ENCODE results near the gene IL22RA1. TPM values are rescaled to one million over a fixed set of nuclear protein-coding genes. Genes with fewer than 3 reads are reported as not detected.

IL22RA1 gene
- total and polyA plus RNA-seq, 9 of the 15 experiments (the other 6 are each of a cell fraction or from before 2014, with no cell fraction given) = not detected

DNA sequence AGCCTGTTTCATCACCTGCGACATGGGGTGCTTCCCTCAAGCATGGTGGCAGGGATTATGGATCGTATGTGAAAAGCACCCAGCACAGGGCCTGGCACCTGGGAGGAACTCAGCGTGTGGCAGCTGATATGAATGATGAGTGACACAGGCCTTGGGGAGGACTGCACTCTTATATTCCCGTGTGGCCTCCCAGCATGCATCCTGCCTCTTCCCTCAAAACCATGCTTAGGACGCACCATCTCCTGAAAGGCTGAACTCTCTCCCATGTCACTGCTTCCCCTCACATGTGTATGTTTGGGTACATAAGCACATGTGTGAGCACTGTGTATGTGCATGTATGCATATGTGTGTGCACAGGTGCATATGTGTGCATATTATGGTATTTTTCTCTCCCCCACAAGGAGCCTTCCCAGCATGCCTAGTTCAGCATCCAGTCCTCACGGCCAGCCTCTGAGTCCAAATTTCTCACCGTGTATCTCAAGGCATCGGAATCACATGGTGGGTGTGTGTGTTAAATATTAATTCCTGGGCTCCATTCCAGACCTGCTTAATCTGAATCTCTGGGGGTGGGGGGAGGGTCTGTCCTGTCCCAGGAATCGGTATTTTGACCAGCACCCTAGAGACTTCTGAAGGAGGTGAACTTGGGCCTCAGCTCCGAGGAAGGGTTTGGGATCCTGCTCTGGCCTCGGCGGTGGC is 43.8 kb downstream of the IL22RA1 start (continued):
- no peak for TF ChIP-seq SMARCE1 (IDR thresholded peaks at IDR 0.05)
- TF ChIP-seq DIDO1 (tag; IDR thresholded peaks at IDR 0.05; ENCODE audit: low read depth) = 0 out of 2 replicates have a peak, but pooled peaks have one; percentile 19
- TF ChIP-seq, protein P1, sequence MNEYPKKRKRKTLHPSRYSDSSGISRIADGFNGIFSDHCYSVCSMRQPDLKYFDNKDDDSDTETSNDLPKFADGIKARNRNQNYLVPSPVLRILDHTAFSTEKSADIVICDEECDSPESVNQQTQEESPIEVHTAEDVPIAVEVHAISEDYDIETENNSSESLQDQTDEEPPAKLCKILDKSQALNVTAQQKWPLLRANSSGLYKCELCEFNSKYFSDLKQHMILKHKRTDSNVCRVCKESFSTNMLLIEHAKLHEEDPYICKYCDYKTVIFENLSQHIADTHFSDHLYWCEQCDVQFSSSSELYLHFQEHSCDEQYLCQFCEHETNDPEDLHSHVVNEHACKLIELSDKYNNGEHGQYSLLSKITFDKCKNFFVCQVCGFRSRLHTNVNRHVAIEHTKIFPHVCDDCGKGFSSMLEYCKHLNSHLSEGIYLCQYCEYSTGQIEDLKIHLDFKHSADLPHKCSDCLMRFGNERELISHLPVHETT (CRISPR knock-in tag; conservative IDR thresholded peaks at IDR 0.05 in 1 of 2, IDR thresholded peaks at IDR 0.05 in 1 of 2) = no peak
- TF ChIP-seq, protein P2, sequence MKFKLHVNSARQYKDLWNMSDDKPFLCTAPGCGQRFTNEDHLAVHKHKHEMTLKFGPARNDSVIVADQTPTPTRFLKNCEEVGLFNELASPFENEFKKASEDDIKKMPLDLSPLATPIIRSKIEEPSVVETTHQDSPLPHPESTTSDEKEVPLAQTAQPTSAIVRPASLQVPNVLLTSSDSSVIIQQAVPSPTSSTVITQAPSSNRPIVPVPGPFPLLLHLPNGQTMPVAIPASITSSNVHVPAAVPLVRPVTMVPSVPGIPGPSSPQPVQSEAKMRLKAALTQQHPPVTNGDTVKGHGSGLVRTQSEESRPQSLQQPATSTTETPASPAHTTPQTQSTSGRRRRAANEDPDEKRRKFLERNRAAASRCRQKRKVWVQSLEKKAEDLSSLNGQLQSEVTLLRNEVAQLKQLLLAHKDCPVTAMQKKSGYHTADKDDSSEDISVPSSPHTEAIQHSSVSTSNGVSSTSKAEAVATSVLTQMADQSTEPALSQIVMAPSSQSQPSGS (CRISPR knock-in tag; IDR thresholded peaks at IDR 0.05) = no peak
- TF ChIP-seq, protein P3, sequence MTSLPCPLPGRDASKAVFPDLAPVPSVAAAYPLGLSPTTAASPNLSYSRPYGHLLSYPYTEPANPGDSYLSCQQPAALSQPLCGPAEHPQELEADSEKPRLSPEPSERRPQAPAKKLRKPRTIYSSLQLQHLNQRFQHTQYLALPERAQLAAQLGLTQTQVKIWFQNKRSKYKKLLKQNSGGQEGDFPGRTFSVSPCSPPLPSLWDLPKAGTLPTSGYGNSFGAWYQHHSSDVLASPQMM (CRISPR knock-in tag; IDR thresholded peaks at IDR 0.05) = no peak
- no peak for TF ChIP-seq NR2F6 (CRISPR knock-in tag; IDR thresholded peaks at IDR 0.05)
- no peak for TF ChIP-seq ZNF444 (CRISPR knock-in tag; IDR thresholded peaks at IDR 0.05)
- TF ChIP-seq, protein P4, sequence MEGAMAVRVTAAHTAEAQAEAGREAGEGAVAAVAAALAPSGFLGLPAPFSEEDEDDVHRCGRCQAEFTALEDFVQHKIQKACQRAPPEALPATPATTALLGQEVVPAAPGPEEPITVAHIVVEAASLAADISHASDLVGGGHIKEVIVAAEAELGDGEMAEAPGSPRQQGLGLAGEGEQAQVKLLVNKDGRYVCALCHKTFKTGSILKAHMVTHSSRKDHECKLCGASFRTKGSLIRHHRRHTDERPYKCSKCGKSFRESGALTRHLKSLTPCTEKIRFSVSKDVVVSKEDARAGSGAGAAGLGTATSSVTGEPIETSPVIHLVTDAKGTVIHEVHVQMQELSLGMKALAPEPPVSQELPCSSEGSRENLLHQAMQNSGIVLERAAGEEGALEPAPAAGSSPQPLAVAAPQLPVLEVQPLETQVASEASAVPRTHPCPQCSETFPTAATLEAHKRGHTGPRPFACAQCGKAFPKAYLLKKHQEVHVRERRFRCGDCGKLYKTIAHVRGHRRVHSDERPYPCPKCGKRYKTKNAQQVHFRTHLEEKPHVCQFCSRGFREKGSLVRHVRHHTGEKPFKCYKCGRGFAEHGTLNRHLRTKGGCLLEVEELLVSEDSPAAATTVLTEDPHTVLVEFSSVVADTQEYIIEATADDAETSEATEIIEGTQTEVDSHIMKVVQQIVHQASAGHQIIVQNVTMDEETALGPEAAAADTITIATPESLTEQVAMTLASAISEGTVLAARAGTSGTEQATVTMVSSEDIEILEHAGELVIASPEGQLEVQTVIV (CRISPR knock-in tag; IDR thresholded peaks at IDR 0.05; ENCODE audit: borderline replicate concordance) = no peak
- no peak for TF ChIP-seq ZNF197 (CRISPR knock-in tag; IDR thresholded peaks at IDR 0.05; ENCODE audit: low read depth)
- TF ChIP-seq ZFPM2 (CRISPR knock-in tag; IDR thresholded peaks at IDR 0.05) = no peak
- TF ChIP-seq, protein P5, sequence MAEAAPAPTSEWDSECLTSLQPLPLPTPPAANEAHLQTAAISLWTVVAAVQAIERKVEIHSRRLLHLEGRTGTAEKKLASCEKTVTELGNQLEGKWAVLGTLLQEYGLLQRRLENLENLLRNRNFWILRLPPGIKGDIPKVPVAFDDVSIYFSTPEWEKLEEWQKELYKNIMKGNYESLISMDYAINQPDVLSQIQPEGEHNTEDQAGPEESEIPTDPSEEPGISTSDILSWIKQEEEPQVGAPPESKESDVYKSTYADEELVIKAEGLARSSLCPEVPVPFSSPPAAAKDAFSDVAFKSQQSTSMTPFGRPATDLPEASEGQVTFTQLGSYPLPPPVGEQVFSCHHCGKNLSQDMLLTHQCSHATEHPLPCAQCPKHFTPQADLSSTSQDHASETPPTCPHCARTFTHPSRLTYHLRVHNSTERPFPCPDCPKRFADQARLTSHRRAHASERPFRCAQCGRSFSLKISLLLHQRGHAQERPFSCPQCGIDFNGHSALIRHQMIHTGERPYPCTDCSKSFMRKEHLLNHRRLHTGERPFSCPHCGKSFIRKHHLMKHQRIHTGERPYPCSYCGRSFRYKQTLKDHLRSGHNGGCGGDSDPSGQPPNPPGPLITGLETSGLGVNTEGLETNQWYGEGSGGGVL (CRISPR knock-in tag; IDR thresholded peaks at IDR 0.05) = no peak
- TF ChIP-seq, protein P6, sequence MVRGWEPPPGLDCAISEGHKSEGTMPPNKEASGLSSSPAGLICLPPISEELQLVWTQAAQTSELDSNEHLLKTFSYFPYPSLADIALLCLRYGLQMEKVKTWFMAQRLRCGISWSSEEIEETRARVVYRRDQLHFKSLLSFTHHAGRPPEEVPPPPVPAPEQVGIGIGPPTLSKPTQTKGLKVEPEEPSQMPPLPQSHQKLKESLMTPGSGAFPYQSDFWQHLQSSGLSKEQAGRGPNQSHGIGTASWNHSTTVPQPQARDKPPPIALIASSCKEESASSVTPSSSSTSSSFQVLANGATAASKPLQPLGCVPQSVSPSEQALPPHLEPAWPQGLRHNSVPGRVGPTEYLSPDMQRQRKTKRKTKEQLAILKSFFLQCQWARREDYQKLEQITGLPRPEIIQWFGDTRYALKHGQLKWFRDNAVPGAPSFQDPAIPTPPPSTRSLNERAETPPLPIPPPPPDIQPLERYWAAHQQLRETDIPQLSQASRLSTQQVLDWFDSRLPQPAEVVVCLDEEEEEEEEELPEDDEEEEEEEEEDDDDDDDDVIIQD (CRISPR knock-in tag; IDR thresholded peaks at IDR 0.05) = no peak
- no peak for TF ChIP-seq RB1 (IDR thresholded peaks at IDR 0.05; ENCODE audit: low read depth)
- no peak for TF ChIP-seq GTF2E2 (tag; IDR thresholded peaks at IDR 0.05)
- TF ChIP-seq GABPB1 (CRISPR knock-in tag; IDR thresholded peaks at IDR 0.05) = no peak
- TF ChIP-seq, protein P7, sequence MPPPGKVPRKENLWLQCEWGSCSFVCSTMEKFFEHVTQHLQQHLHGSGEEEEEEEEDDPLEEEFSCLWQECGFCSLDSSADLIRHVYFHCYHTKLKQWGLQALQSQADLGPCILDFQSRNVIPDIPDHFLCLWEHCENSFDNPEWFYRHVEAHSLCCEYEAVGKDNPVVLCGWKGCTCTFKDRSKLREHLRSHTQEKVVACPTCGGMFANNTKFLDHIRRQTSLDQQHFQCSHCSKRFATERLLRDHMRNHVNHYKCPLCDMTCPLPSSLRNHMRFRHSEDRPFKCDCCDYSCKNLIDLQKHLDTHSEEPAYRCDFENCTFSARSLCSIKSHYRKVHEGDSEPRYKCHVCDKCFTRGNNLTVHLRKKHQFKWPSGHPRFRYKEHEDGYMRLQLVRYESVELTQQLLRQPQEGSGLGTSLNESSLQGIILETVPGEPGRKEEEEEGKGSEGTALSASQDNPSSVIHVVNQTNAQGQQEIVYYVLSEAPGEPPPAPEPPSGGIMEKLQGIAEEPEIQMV (tag; conservative IDR thresholded peaks at IDR 0.05; ENCODE audit: low read depth) = no peak

Measured in K562 (cell line).